GM12865 (cell line): ENCODE data around the gene CD70.
"Not testable (repeated sequence)": the region's sequence is repeated elsewhere in the genome, so short reads cannot be mapped to it uniquely, and the experiment has no call there.

Experiments used
- DNase-seq: peaks from one replicate; pipeline ENCODE4 v3.0.0; 2010; ENCODE audit warnings: low read depth
- H3K4me3 ChIP-seq: 2 replicates; pipeline ENCODE4 v1.5.1; 2011; ENCODE audit warnings: mild to moderate bottlenecking, low read depth, low read length, control low read depth
- CTCF ChIP-seq: IDR thresholded peaks from 2 replicates; pipeline ENCODE4 v1.5.1; 2011; ENCODE audit warnings: low read length, control low read depth, low read depth, inconsistent platforms; ENCODE audit not compliant: insufficient read depth; ENCODE audit errors: missing control alignments

The CD70 gene

GRCh38 chr19:6604906-6605305 is 14.0 kb upstream of the CD70 start:
- no peak overlapping the region for H3K4me3 ChIP-seq
- TF ChIP-seq CTCF, result no peak
- no peak for DNase-seq

- peak overlapping the region; percentile 76 for H3K4me3 ChIP-seq
- DNase-seq, result peak; percentile 67
- TF ChIP-seq CTCF, result no peak
Observed at GRCh38 chr19:6602729-6603114, 11.8 kb upstream of the CD70 start.

- H3K4me3 ChIP-seq, result peak overlapping the region; percentile 76
- DNase-seq, result peak; percentile 96
Observed at GRCh38 chr19:6601537-6602052, 10.6 kb upstream of the CD70 start.

- peak; percentile 78 for DNase-seq
- peak overlapping the region; percentile 76 for H3K4me3 ChIP-seq
Observed at GRCh38 chr19:6600951-6601536, 10.1 kb upstream of the CD70 start.

GRCh38 chr19:6599866-6600454 is 9.0 kb upstream of the CD70 start:
- peak overlapping the region; percentile 76 for H3K4me3 ChIP-seq
- DNase-seq, result peak; percentile 56
- TF ChIP-seq CTCF, result no peak

- peak overlapping the region; percentile 76 for H3K4me3 ChIP-seq
- peak; percentile 60 for DNase-seq
Observed at GRCh38 chr19:6598254-6598892, 7.4 kb upstream of the CD70 start.

- DNase-seq, result not testable (repeated sequence)
- H3K4me3 ChIP-seq, result peak overlapping the region; percentile 76
Observed at GRCh38 chr19:6597471-6598253, 6.7 kb upstream of the CD70 start.

- H3K4me3 ChIP-seq, result no peak overlapping the region
- DNase-seq, result no peak
- TF ChIP-seq CTCF, result no peak
Observed at GRCh38 chr19:6596621-6597020, 5.7 kb upstream of the CD70 start.
